Right atrium auricular region (tissue), 2 donors: ENCODE results near the gene NBPF20. TPM values are rescaled to one million over a fixed set of nuclear protein-coding genes. Genes with fewer than 3 reads are reported as not detected.
"Not testable (repeated sequence)": the region's sequence is repeated elsewhere in the genome, so short reads cannot be mapped to it uniquely, and the experiment has no call there.

Source experiments
- DNase-seq: peaks from one replicate; pipeline ENCODE4 v3.0.0-alpha.2; 2019; ENCODE audit warnings: low spot score
- H3K27ac ChIP-seq, 2 donors: fragments of 200-600 bp; sonication (generic); 1 replicate in 1 of 2; 2 replicates in 1 of 2; pipeline ENCODE4 v1.5.1; 2016 to 2019
- H3K27me3 ChIP-seq, 2 donors: fragments of 200-600 bp; sonication (generic); one replicate each; pipeline versions ENCODE4 v1.5.1 to v1.6.0; 2017 to 2019
- H3K36me3 ChIP-seq: fragments of 200-600 bp; sonication (generic); one replicate; pipeline ENCODE4 v1.5.1; 2016
- H3K4me1 ChIP-seq, 2 donors: fragments of 200-600 bp; sonication (generic); one replicate each; pipeline versions ENCODE4 v1.5.1 to v1.6.0; 2017 to 2019
- H3K4me3 ChIP-seq, 2 donors: fragments of 200-600 bp; sonication (generic); 1 replicate in 1 of 2; 2 replicates in 1 of 2; pipeline ENCODE4 v1.5.1; 2017 to 2019; ENCODE audit warnings: mild to moderate bottlenecking in 1 of 2, moderate library complexity in 1 of 2
- H3K9me3 ChIP-seq, 2 donors: fragments of 200-600 bp; sonication (generic); one replicate each; pipeline ENCODE4 v1.5.1; 2019
- total RNA-seq, 2 donors: library from RNA; depleted of rRNA; stranded (reverse); fragments of >200 nt; gene quantifications; one replicate each; pipeline ENCODE4 v1.1.0, GENCODE V29; 2016
- TF ChIP-seq, protein P1 (sequence below), 2 donors: fragments of 200-600 bp; sonication (generic); IDR thresholded peaks; one replicate each; pipeline ENCODE4 v1.5.1; 2019; ENCODE audit warnings: antibody characterized with exemption in 2 of 2

NBPF20 gene, protein sequence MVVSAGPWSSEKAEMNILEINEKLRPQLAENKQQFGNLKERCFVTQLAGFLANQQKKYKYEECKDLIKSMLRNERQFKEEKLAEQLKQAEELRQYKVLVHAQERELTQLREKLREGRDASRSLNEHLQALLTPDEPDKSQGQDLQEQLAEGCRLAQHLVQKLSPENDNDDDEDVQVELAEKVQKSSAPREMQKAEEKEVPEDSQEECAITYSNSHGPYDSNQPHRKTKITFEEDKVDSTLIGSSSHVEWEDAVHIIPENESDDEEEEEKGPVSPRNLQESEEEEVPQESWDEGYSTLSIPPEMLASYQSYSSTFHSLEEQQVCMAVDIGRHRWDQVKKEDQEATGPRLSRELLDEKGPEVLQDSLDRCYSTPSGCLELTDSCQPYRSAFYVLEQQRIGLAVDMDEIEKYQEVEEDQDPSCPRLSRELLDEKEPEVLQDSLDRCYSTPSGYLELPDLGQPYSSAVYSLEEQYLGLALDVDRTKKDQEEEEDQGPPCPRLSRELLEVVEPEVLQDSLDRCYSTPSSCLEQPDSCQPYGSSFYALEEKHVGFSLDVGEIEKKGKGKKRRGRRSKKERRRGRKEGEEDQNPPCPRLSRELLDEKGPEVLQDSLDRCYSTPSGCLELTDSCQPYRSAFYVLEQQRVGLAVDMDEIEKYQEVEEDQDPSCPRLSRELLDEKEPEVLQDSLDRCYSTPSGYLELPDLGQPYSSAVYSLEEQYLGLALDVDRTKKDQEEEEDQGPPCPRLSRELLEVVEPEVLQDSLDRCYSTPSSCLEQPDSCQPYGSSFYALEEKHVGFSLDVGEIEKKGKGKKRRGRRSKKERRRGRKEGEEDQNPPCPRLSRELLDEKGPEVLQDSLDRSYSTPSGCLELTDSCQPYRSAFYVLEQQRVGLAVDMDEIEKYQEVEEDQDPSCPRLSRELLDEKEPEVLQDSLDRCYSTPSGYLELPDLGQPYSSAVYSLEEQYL (N-terminal part only)
- 1 to 10 TPM in 1 of 2 donors, under 1 TPM in 1; 0.59 to 1.1 TPM for total RNA-seq

- peak; percentile 69 for DNase-seq
- Histone ChIP-seq H3K27ac (peak within 1 kb of the TSS; percentile 61 to 67), H3K4me3 (peak within 1 kb of the TSS; percentile 67 to 73), H3K36me3 (no peaks in the 10 kb centered on the region), H3K9me3 (peaks cover 0 to 11% of the 10 kb centered on the region in 2 donors), H3K4me1 (peaks cover 0 to 10% of the 10 kb centered on the region in 2 donors), H3K27me3 (peaks cover 0 to 5% of the 10 kb centered on the region in 2 donors)
- TF ChIP-seq, protein P1, sequence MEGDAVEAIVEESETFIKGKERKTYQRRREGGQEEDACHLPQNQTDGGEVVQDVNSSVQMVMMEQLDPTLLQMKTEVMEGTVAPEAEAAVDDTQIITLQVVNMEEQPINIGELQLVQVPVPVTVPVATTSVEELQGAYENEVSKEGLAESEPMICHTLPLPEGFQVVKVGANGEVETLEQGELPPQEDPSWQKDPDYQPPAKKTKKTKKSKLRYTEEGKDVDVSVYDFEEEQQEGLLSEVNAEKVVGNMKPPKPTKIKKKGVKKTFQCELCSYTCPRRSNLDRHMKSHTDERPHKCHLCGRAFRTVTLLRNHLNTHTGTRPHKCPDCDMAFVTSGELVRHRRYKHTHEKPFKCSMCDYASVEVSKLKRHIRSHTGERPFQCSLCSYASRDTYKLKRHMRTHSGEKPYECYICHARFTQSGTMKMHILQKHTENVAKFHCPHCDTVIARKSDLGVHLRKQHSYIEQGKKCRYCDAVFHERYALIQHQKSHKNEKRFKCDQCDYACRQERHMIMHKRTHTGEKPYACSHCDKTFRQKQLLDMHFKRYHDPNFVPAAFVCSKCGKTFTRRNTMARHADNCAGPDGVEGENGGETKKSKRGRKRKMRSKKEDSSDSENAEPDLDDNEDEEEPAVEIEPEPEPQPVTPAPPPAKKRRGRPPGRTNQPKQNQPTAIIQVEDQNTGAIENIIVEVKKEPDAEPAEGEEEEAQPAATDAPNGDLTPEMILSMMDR (IDR thresholded peaks at IDR 0.05), result no peak
Observed at GRCh38 chr1:145425436-145426029, at the start of gene NBPF20. TSS of gene NBPF20 (minus strand) at chr1:145425603. CDS start at chr1:145405272, 20,331 bp downstream.

DNA sequence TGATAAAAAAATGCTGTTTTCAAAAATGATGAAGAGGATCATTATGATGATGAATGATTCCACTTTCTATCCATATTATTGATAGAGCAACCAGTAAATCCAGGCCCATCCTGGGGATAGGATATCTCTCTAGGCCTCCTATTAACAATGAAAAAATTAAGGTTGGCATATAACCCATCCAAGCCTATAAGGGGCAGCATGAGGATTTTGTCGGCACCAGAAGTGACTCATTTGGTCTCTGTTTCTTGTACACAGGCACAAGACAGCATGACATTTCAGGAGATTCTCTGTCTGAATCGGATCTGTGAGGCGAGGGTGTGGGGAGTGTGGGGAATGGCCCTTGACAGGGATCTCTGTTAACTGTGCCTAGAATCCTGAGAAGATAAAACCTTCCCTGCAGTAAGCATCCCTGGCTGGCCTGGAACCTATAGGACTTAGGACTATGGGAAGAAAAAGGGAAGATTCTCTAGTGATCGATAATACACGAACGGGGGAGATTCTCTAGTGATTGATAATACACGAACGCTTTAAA is 49.5 kb upstream of the NBPF20 start:
- not testable (repeated sequence) for H3K36me3 ChIP-seq, H3K27me3 ChIP-seq, H3K27ac ChIP-seq, H3K4me3 ChIP-seq, DNase-seq, H3K4me1 ChIP-seq, H3K9me3 ChIP-seq

DNA sequence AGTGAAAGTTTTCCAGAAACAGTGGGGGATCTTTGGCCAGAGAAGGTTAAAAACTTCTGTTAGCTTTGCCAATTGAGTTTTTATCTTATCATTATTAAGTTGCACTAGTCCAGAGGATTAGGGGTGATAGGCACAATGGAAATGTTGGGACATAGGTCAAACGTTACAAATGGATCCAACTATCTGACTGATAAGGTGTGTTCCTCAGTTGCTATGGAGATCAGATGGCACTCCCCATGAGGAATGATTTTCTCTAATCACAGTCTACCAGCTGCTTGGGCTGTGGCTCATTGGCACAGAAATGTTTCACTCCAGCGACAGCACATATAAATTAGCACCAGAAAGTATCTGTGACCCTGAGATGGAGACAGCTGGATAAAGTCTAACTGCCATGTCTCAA is 47.3 kb upstream of the NBPF20 start:
- H3K27ac ChIP-seq, H3K9me3 ChIP-seq, H3K36me3 ChIP-seq, DNase-seq, H3K4me1 ChIP-seq, H3K4me3 ChIP-seq, H3K27me3 ChIP-seq: not testable (repeated sequence)

GRCh38 chr1:145471365-145471764 is 46.0 kb upstream of the NBPF20 start:
- DNase-seq, H3K27ac ChIP-seq, H3K9me3 ChIP-seq, H3K4me1 ChIP-seq, H3K27me3 ChIP-seq, H3K4me3 ChIP-seq, H3K36me3 ChIP-seq: not testable (repeated sequence)

DNA sequence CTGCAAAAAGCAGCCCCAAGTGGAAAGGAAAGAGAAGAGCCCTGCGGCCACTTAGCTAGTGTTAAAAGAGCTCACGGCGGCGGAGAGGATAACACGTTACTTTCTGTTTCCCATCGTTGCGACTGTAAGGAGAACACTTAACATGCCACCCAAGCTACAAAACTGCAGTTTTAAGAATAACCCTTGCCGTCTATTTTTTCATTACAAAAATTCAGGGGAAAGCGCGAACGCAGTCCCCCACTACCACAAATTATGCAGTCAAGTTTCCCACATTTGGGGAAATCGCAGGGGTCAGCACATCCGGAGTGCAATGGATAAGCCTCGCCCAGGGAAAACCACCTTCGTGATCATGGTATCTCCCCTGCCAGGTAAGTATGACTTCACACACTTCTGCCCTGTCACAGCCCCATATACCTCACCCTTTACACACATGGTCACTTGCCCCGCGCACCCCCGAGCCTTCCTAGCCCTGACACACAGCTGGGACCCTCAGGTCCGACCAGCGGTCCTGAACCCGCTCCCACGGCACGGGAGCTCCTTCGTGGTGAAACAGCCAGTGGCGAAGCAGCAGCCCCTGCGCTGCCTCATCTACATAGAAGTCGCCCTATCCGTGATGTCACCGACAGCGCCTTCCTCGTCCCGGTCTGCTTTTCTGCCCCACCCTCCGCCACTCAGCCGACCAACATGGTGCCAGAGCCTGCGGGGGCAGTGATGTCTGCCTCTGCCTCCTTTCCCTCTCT is 40.2 kb upstream of the NBPF20 start:
- H3K27ac ChIP-seq, result peak overlapping the region; percentile 20 to 39

GRCh38 chr1:145464708-145465336 is 39.4 kb upstream of the NBPF20 start:
- peak overlapping the region; percentile 30 to 50 for H3K4me3 ChIP-seq
- H3K4me1 ChIP-seq, H3K9me3 ChIP-seq, DNase-seq, H3K27me3 ChIP-seq, H3K27ac ChIP-seq, H3K36me3 ChIP-seq: not testable (repeated sequence)

More for the DNA sequence above, 40.2 kb upstream of the NBPF20 start:
- not testable (repeated sequence) for H3K9me3 ChIP-seq, H3K36me3 ChIP-seq, H3K4me1 ChIP-seq, H3K27me3 ChIP-seq
- peak; percentile 73 for DNase-seq
- peak overlapping the region; percentile 30 to 50 for H3K4me3 ChIP-seq

DNA sequence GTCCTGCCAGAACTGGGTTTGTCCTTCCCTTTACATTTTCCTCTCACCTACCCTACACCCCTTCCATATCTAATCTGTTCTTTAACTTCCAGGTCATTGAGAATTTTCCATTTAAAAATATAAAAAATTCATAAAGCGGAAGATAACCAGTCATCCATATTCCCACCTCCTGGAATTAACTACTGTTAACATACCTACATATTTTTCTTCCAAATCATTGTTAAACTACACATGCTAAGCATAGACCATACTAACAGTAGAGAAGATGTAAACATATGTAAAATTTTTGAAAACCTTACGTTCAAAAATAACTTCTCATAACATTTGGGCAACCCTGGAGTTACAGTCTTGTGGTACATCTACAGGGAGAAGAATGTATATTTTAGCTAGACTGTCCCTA is 38.6 kb upstream of the NBPF20 start:
- H3K4me3 ChIP-seq, H3K27me3 ChIP-seq, H3K4me1 ChIP-seq, H3K9me3 ChIP-seq, H3K36me3 ChIP-seq, DNase-seq, H3K27ac ChIP-seq: not testable (repeated sequence)

DNA sequence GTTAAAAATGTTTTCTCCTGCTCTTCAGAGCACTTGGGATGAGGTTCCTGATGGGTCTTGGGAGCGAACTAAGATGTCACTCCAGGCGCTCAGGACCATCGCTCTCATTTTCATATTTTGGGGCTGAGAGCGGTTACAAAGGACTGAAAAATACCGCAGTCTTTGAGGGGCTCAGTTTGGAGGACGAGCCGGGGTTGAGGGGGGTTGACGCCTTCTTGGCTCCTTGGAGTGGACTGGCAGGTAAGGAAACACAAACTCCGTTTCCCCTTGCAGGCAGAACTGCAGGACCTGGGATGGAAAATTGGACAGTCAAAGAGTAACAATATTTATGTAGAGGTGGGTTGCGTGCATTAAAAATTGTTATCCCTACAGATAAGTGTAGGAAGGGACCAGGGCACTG is 35.3 kb upstream of the NBPF20 start:
- H3K9me3 ChIP-seq, H3K4me1 ChIP-seq, H3K36me3 ChIP-seq, H3K4me3 ChIP-seq, H3K27me3 ChIP-seq, H3K27ac ChIP-seq, DNase-seq: not testable (repeated sequence)

DNA sequence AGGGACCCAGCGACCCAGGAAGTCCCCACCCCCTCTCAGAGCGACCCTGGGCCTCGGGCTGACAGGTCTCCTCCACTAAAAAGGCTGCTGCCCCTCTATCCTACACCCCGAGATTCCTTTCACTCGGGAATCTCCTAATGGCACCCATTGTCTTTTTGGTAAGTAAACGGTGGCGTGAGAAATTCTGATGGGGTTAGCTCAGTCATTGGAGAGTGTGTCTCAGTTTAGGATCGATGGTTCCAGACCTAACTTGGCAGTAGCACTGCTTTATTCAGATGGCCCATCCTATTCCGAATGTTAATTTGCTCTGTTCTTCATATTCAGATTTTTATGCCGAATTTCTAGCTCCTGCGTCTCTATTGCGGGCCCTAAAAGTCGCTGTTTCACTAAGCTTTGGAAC is 34.6 kb upstream of the NBPF20 start:
- H3K27ac ChIP-seq, DNase-seq, H3K4me1 ChIP-seq, H3K27me3 ChIP-seq, H3K4me3 ChIP-seq, H3K36me3 ChIP-seq, H3K9me3 ChIP-seq: not testable (repeated sequence)

GRCh38 chr1:145459591-145459990 is 34.2 kb upstream of the NBPF20 start:
- H3K4me1 ChIP-seq, H3K27ac ChIP-seq: not testable (repeated sequence)

DNA sequence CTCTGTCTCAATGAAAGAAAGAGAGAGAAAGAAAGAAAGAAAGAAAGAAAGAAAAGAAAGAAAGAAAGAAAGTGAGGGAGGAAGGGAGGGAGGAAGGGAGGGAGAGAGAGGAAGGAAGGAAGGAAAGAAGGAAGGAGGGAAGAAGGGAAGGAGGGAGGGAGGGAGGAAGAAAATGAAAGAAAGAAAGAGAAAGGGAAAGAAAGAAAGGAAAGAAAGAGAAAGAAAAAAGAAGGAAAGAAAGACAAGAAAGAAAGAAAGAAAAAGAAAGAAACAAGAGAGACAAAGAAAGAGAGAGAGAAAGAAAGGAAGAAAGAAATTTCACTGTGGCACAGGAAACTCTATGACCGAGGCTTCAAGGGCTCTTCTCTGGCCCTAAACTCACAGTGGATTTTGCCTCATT is 33.7 kb upstream of the NBPF20 start:
- not testable (repeated sequence) for H3K4me3 ChIP-seq, H3K27me3 ChIP-seq, DNase-seq

More at GRCh38 chr1:145459591-145459990, 34.2 kb upstream of the NBPF20 start:
- H3K4me3 ChIP-seq, H3K27me3 ChIP-seq, H3K9me3 ChIP-seq, H3K36me3 ChIP-seq, DNase-seq: not testable (repeated sequence)

GRCh38 chr1:145454824-145455177 is 29.4 kb upstream of the NBPF20 start:
- H3K27me3 ChIP-seq, H3K4me3 ChIP-seq, DNase-seq, H3K4me1 ChIP-seq, H3K36me3 ChIP-seq, H3K27ac ChIP-seq, H3K9me3 ChIP-seq: not testable (repeated sequence)

More for the DNA sequence above, 33.7 kb upstream of the NBPF20 start:
- H3K4me1 ChIP-seq, H3K9me3 ChIP-seq, H3K27ac ChIP-seq, H3K36me3 ChIP-seq: not testable (repeated sequence)
